HCT116 (cell line): ENCODE data around the gene SRGAP1. TPM values are rescaled to one million over a fixed set of nuclear protein-coding genes. Genes with fewer than 3 reads are reported as not detected.

Experiments used
- ATAC-seq: fragments of 200-7000 bp; cut with Tn5 transposase; 2 replicates; pipeline ENCODE4 v1.9.1; 2020; ENCODE audit warnings: mild to moderate bottlenecking, moderate library complexity
- BruUV-seq: library from RNA; stranded (reverse); fragments of 400-500 nt; replicated peaks from 2 replicates; lab custom pipeline; 2021; lab: Mats Ljungman, UMichigan
- CTCF ChIA-PET: fragments of 300-600 bp; sonication (Branson Sonifier 250); formaldehyde crosslinking; loops from one replicate; lab custom pipeline; 2021; ENCODE audit warnings: antibody characterized with exemption; lab: Charles Lee
- POLR2A ChIA-PET: fragments of 300-600, 350-600 bp; sonication (Branson Sonifier 250); formaldehyde crosslinking; loops from one replicate; lab custom pipeline; 2021; ENCODE audit warnings: antibody characterized with exemption; lab: Charles Lee
- RAD21 ChIA-PET, 2 experiments: fragments of 300-600 bp; sonication (Branson Sonifier 250); formaldehyde crosslinking; loops; one replicate each; lab custom pipeline; 2023; ENCODE audit warnings: low total read pairs in 2 of 2; ENCODE audit not compliant: uncharacterized antibody in 2 of 2, unreplicated experiment in 2 of 2, low non-redundant PET in 1 of 2; lab: Charles Lee
- DNase-seq: peaks from one replicate; pipeline ENCODE4 v3.0.0-alpha.2; 2010; ENCODE audit warnings: low read depth, low spot score
- H2AFZ ChIP-seq: fragments of 200-600 bp; shearing (Covaris generic), sonication (generic); 2 replicates; pipeline ENCODE4 v1.6.1; 2017; ENCODE audit warnings: low read depth, mixed run types, mixed read lengths, antibody characterized with exemption, low read length; ENCODE audit not compliant: poor library complexity, severe bottlenecking
- H3K27ac ChIP-seq: 2 replicates; pipeline ENCODE4 v1.5.1; 2012; ENCODE audit warnings: low read depth, low read length
- H3K27me3 ChIP-seq: fragments of 200-600 bp; sonication (generic); 2 replicates; pipeline ENCODE4 v1.6.1; 2016; ENCODE audit warnings: mixed run types, low read length, mixed read lengths; ENCODE audit not compliant: insufficient read depth
- H3K36me3 ChIP-seq, 2 experiments: fragments of 200-500 bp in 1 of 2; fragments of 200-600 bp in 1 of 2; sonication (Bioruptor generic) in 1 of 2; sonication (generic) in 1 of 2; 2 replicates each; pipeline versions ENCODE4 v1.5.1 to v1.6.1; 2014 to 2016; ENCODE audit warnings: low read length in 2 of 2, inconsistent platforms in 1 of 2, mixed read lengths in 1 of 2, mixed run types in 1 of 2; ENCODE audit not compliant: insufficient read depth in 2 of 2, control insufficient read depth in 1 of 2
- H3K4me1 ChIP-seq, 2 experiments: fragments of 200-600 bp in 1 of 2; sonication (generic) in 1 of 2; 2 replicates each; pipeline versions ENCODE4 v1.5.1 to v1.6.1; 2012 to 2017; ENCODE audit warnings: low read length in 2 of 2, inconsistent platforms in 1 of 2, mild to moderate bottlenecking in 1 of 2, mixed read lengths in 1 of 2, mixed run types in 1 of 2, moderate library complexity in 1 of 2; ENCODE audit not compliant: insufficient read depth in 2 of 2, control insufficient read depth in 1 of 2
- H3K4me2 ChIP-seq: fragments of 200-600 bp; sonication (generic); 2 replicates; pipeline ENCODE4 v1.6.1; 2017; ENCODE audit warnings: mixed run types, low read length, mixed read lengths
- H3K4me3 ChIP-seq, 2 experiments: fragments of 200-600 bp in 1 of 2; sonication (generic) in 1 of 2; replicated peaks in 1 of 2; 2 replicates each; pipeline ENCODE4 v1.5.1; 2011 to 2016; ENCODE audit warnings: low read length in 2 of 2, control low read depth in 1 of 2, low read depth in 1 of 2, mild to moderate bottlenecking in 1 of 2, mixed read lengths in 1 of 2, mixed run types in 1 of 2
- H3K79me2 ChIP-seq: fragments of 200-600 bp; sonication (generic); 2 replicates; pipeline ENCODE4 v1.6.1; 2017; ENCODE audit warnings: mild to moderate bottlenecking, mixed run types, low read length, moderate library complexity, mixed read lengths; ENCODE audit not compliant: insufficient read depth
- H3K9ac ChIP-seq: fragments of 200-600 bp; sonication (generic); 2 replicates; pipeline ENCODE4 v1.6.1; 2016; ENCODE audit warnings: low read length, mixed read lengths
- H3K9me2 ChIP-seq: fragments of 200-600 bp; sonication (generic), shearing (Covaris generic); 2 replicates; pipeline ENCODE4 v1.6.1; 2017; ENCODE audit warnings: mixed run types, mild to moderate bottlenecking, moderate library complexity; ENCODE audit not compliant: insufficient read depth
- H3K9me3 ChIP-seq, 2 experiments: fragments of 200-500 bp in 1 of 2; fragments of 200-600 bp in 1 of 2; sonication (Bioruptor generic) in 1 of 2; sonication (generic) in 1 of 2; 2 replicates each; pipeline ENCODE4 v1.6.1; 2014 to 2017; ENCODE audit warnings: low read length in 2 of 2, mixed read lengths in 2 of 2, inconsistent platforms in 1 of 2, low read depth in 1 of 2, mild to moderate bottlenecking in 1 of 2, mixed run types in 1 of 2, moderate library complexity in 1 of 2; ENCODE audit not compliant: control insufficient read depth in 1 of 2, insufficient read depth in 1 of 2
- H4K20me1 ChIP-seq: fragments of 200-600 bp; sonication (generic), shearing (Covaris generic); 2 replicates; pipeline ENCODE4 v1.6.1; 2017; ENCODE audit warnings: mixed run types, mild to moderate bottlenecking, moderate library complexity; ENCODE audit not compliant: insufficient read depth
- CEBPB ChIP-seq: IDR thresholded peaks from 2 replicates; pipeline ENCODE4 v1.6.1; 2012; ENCODE audit warnings: low read depth
- CTCF ChIP-seq, 3 experiments: fragments of 200-600 bp in 1 of 3; sonication (generic) in 1 of 3; IDR thresholded peaks in 2 of 3; conservative IDR thresholded peaks in 1 of 3; 2 replicates each; pipeline ENCODE4 v1.5.1; 2012 to 2017; ENCODE audit warnings: low read depth in 2 of 3, low read length in 2 of 3, antibody characterized with exemption in 1 of 3, borderline replicate concordance in 1 of 3, control low read depth in 1 of 3, mild to moderate bottlenecking in 1 of 3, mixed read lengths in 1 of 3, mixed run types in 1 of 3, moderate library complexity in 1 of 3; ENCODE audit not compliant: insufficient read depth in 1 of 3
- EGR1 ChIP-seq: IDR thresholded peaks from 2 replicates; pipeline ENCODE4 v1.6.1; 2012; ENCODE audit warnings: low read depth
- EZH2 ChIP-seq: fragments of 200-600 bp; sonication (generic); IDR thresholded peaks from 2 replicates; pipeline ENCODE4 v1.6.1; 2017; ENCODE audit warnings: antibody characterized with exemption, mixed run types
- FOSL1 ChIP-seq: IDR thresholded peaks from 2 replicates; pipeline ENCODE4 v1.6.1; 2012; ENCODE audit warnings: low read depth
- JUND ChIP-seq: IDR thresholded peaks from 2 replicates; pipeline ENCODE4 v1.6.1; 2012
- MAX ChIP-seq: IDR thresholded peaks from 2 replicates; pipeline ENCODE4 v1.6.1; 2012
- POLR2A ChIP-seq: IDR thresholded peaks from 2 replicates; pipeline ENCODE4 v1.7.0; 2011; ENCODE audit warnings: borderline replicate concordance; ENCODE audit not compliant: insufficient read depth, insufficient read length; ENCODE audit errors: extremely low read depth
- POLR2AphosphoS5 ChIP-seq: IDR thresholded peaks from 2 replicates; pipeline ENCODE4 v1.6.1; 2011; ENCODE audit warnings: mild to moderate bottlenecking, low read depth, low read length, moderate library complexity
- RAD21 ChIP-seq: IDR thresholded peaks from 2 replicates; pipeline ENCODE4 v1.6.1; 2012; ENCODE audit warnings: low read depth, mild to moderate bottlenecking
- REST ChIP-seq: IDR thresholded peaks from 2 replicates; pipeline ENCODE4 v1.6.1; 2012; ENCODE audit warnings: low read depth
- SP1 ChIP-seq: IDR thresholded peaks from 2 replicates; pipeline ENCODE4 v1.6.1; 2012; ENCODE audit warnings: low read depth
- TCF7L2 ChIP-seq: IDR thresholded peaks from 2 replicates; pipeline ENCODE4 v1.7.0; 2011; ENCODE audit warnings: borderline replicate concordance, inconsistent platforms; ENCODE audit not compliant: insufficient read depth, insufficient read length; ENCODE audit errors: extremely low read depth
- YY1 ChIP-seq: IDR thresholded peaks from 2 replicates; pipeline ENCODE4 v1.6.1; 2011; ENCODE audit warnings: low read length, low read depth, moderate library complexity, mild to moderate bottlenecking; ENCODE audit not compliant: insufficient replicate concordance; ENCODE audit errors: extremely low read depth
- ZFX ChIP-seq: fragments of 450-650 bp; IDR thresholded peaks from 2 replicates; pipeline ENCODE4 v1.6.1; 2017
- ZNF274 ChIP-seq: fragments of 200-500 bp; sonication (Bioruptor generic); IDR thresholded peaks from 2 replicates; pipeline ENCODE4 v1.6.1; 2014; ENCODE audit warnings: mild to moderate bottlenecking, low read depth, low read length, inconsistent platforms
- intact Hi-C: fragments of 100-400 bp; cut with micrococcal nuclease; formaldehyde crosslinking; loops from 2 replicates; pipeline ENCODE4 v1.10.0; 2022
- total RNA-seq: library from RNA; stranded (reverse); gene quantifications from one replicate; pipeline ENCODE4 v1.2.1, GENCODE V29; 2021; ENCODE audit not compliant: unreplicated experiment

The SRGAP1 gene
- total RNA-seq, 1 experiment from 2014 or later, result 16.6 TPM

- no peak overlapping the region for H3K4me2 ChIP-seq
- BruUV-seq, result no TSS peak
- H4K20me1 ChIP-seq, result no peaks in the 10 kb centered on the region
- H3K9me2 ChIP-seq, result no peaks in the 10 kb centered on the region
- ATAC-seq (no peak), DNase-seq (no peak)
- intact Hi-C loops, result no loop called here
- ChIA-PET POLR2A (no interaction called here), RAD21 (no interaction called here), CTCF (no interaction called here)
- H3K4me3 ChIP-seq, result no peak overlapping the region
- peaks cover 64% of the 10 kb centered on the region for H3K79me2 ChIP-seq
- H3K4me1 ChIP-seq, result peaks cover 0 to 32% of the 10 kb centered on the region in 2 experiments; a peak in 2 of 4 replicates
- H3K27ac ChIP-seq, result no peak overlapping the region
- no peaks in the 10 kb centered on the region for H3K9me3 ChIP-seq
- H2AFZ ChIP-seq, result no peak overlapping the region
- H3K27me3 ChIP-seq, result no peaks in the 10 kb centered on the region
- no peaks in the 10 kb centered on the region for H3K36me3 ChIP-seq
- TF ChIP-seq SP1 (no peak), YY1 (no peak), FOSL1 (no peak), REST (no peak), CTCF (IDR thresholded peaks at IDR 0.05 in 2 of 3, conservative IDR thresholded peaks at IDR 0.05 in 1 of 3; ENCODE audit: borderline replicate concordance in 1 of 3, insufficient read depth in 1 of 3, low read depth in 2 of 3, low read length in 2 of 3) (no peak), RAD21 (no peak), POLR2A (no peak), JUND (no peak), EZH2 (no peak), MAX (no peak), POLR2AphosphoS5 (no peak), ZNF274 (no peak), EGR1 (no peak), TCF7L2 (no peak), ZFX (no peak), CEBPB (no peak)
- H3K9ac ChIP-seq, result no peak overlapping the region
These were observed 86.5 kb downstream of the SRGAP1 start for GRCh38 chr12:63930971-63931370.
